Measurements from ENCODE around the gene CFHR2. TPM values are rescaled to one million over a fixed set of nuclear protein-coding genes. Genes with fewer than 3 reads are reported as not detected.
"Not testable (repeated sequence)": the region's sequence is repeated elsewhere in the genome, so short reads cannot be mapped to it uniquely, and the experiment has no call there.

CFHR2 gene
- total and polyA plus RNA-seq, 2 donors (not counting 1 experiment from before 2014, with no cell fraction given), result not detected

- Mint-ChIP-seq H3K27me3 (no peaks in the 10 kb centered on the region), H3K4me3 (no peak overlapping the region), H3K27ac (no peak overlapping the region), H3K9me3 (ENCODE audit: insufficient read depth) (no peaks in the 10 kb centered on the region), H3K4me1 (no peaks in the 10 kb centered on the region)
- no peak overlapping the region for H3K9ac ChIP-seq (ENCODE audit: low read length)
- intact Hi-C loops (cut with micrococcal nuclease), result no loop called here
- WGBS (ENCODE audit: insufficient coverage), result 100% methylated on average over 2 of the region's 2 CpGs
- DNase-seq, result no peak
- H2AFZ ChIP-seq (ENCODE audit: insufficient read depth, low read depth, low read length, poor library complexity, severe bottlenecking), result no peak overlapping the region
- H3K4me3 ChIP-seq (ENCODE audit: control extremely low read depth in 1 of 5, extremely low read depth in 1 of 5, insufficient read depth in 1 of 5, low read depth in 2 of 5, low read length in 4 of 5), result no peak overlapping the region
- H3K36me3 ChIP-seq (replicated peaks in 1 of 2; ENCODE audit: control extremely low read depth in 1 of 2, control insufficient read depth in 1 of 2, extremely low read depth in 1 of 2, insufficient read depth in 2 of 2, low read length in 1 of 2), result no peaks in the 10 kb centered on the region
- no peaks in the 10 kb centered on the region for H3K4me1 ChIP-seq (ENCODE audit: control insufficient read depth in 2 of 2, insufficient read depth in 2 of 2, low read length in 2 of 2)
- H3K27me3 ChIP-seq (replicated peaks in 1 of 4; ENCODE audit: control extremely low read depth in 1 of 4, control insufficient read depth in 3 of 4, insufficient read depth in 4 of 4, low read length in 3 of 4), result no peaks in the 10 kb centered on the region
- TF ChIP-seq EZH2 (IDR thresholded peaks at IDR 0.05; ENCODE audit: borderline replicate concordance, insufficient read depth, low read depth, low read length, poor library complexity, severe bottlenecking) (no peak), CTCF (IDR thresholded peaks at IDR 0.05) (no peak)
- H3K9me3 ChIP-seq (ENCODE audit: control extremely low read depth in 1 of 3, control insufficient read depth in 2 of 3, insufficient read depth in 1 of 3, low read length in 2 of 3), result no peaks in the 10 kb centered on the region
- no peak overlapping the region for H3K27ac ChIP-seq (ENCODE audit: low read length in 2 of 2)
- H3K4me2 ChIP-seq (replicated peaks; ENCODE audit: low read depth, low read length, poor library complexity, severe bottlenecking), result no peak overlapping the region
- ChIA-PET POLR2A (no interaction called here), CTCF (no interaction called here)
- H3K79me2 ChIP-seq (ENCODE audit: control insufficient read depth, insufficient read depth, low read length), result no peaks in the 10 kb centered on the region
- ATAC-seq (ENCODE audit: low read depth), result no peak
- H4K20me1 ChIP-seq (ENCODE audit: control insufficient read depth, insufficient read depth, low read length, poor library complexity, severe bottlenecking), result no peaks in the 10 kb centered on the region
These were observed 33.3 kb upstream of the CFHR2 start for GRCh38 chr1:196910215-196910614.

- CTCF ChIA-PET; H3K4me2 ChIP-seq (replicated peaks; ENCODE audit: low read depth, low read length, poor library complexity, severe bottlenecking); H3K9ac ChIP-seq (ENCODE audit: low read length); H3K4me3 Mint-ChIP-seq; H3K27ac Mint-ChIP-seq; H3K27me3 Mint-ChIP-seq; H3K36me3 ChIP-seq (replicated peaks in 1 of 2; ENCODE audit: control extremely low read depth in 1 of 2, control insufficient read depth in 1 of 2, extremely low read depth in 1 of 2, insufficient read depth in 2 of 2, low read length in 1 of 2); H3K4me1 Mint-ChIP-seq; intact Hi-C loops (cut with micrococcal nuclease); H3K79me2 ChIP-seq (ENCODE audit: control insufficient read depth, insufficient read depth, low read length); ATAC-seq (ENCODE audit: low read depth); H2AFZ ChIP-seq (ENCODE audit: insufficient read depth, low read depth, low read length, poor library complexity, severe bottlenecking); POLR2A ChIA-PET; H3K9me3 Mint-ChIP-seq (ENCODE audit: insufficient read depth); H3K27me3 ChIP-seq (replicated peaks in 1 of 4; ENCODE audit: control extremely low read depth in 1 of 4, control insufficient read depth in 3 of 4, insufficient read depth in 4 of 4, low read length in 3 of 4); H3K27ac ChIP-seq (ENCODE audit: low read length in 2 of 2); DNase-seq; H3K4me3 ChIP-seq (ENCODE audit: control extremely low read depth in 1 of 5, extremely low read depth in 1 of 5, insufficient read depth in 1 of 5, low read depth in 2 of 5, low read length in 4 of 5); H3K4me1 ChIP-seq (ENCODE audit: control insufficient read depth in 2 of 2, insufficient read depth in 2 of 2, low read length in 2 of 2); H4K20me1 ChIP-seq (ENCODE audit: control insufficient read depth, insufficient read depth, low read length, poor library complexity, severe bottlenecking); H3K9me3 ChIP-seq (ENCODE audit: control extremely low read depth in 1 of 3, control insufficient read depth in 2 of 3, insufficient read depth in 1 of 3, low read length in 2 of 3): not testable (repeated sequence)
- WGBS (ENCODE audit: insufficient coverage), result 75% methylated on average over 4 of the region's 5 CpGs
These were observed 31.3 kb upstream of the CFHR2 start for GRCh38 chr1:196912283-196912682.

GRCh38 chr1:196926839-196927238 lies 16.7 kb upstream of the CFHR2 start:
- H3K4me1 Mint-ChIP-seq; H4K20me1 ChIP-seq (ENCODE audit: control insufficient read depth, insufficient read depth, low read length, poor library complexity, severe bottlenecking); H3K4me2 ChIP-seq (replicated peaks; ENCODE audit: low read depth, low read length, poor library complexity, severe bottlenecking); POLR2A ChIA-PET; H3K79me2 ChIP-seq (ENCODE audit: control insufficient read depth, insufficient read depth, low read length); H3K9me3 ChIP-seq (ENCODE audit: control extremely low read depth in 1 of 3, control insufficient read depth in 2 of 3, insufficient read depth in 1 of 3, low read length in 2 of 3); H3K4me3 ChIP-seq (ENCODE audit: control extremely low read depth in 1 of 5, extremely low read depth in 1 of 5, insufficient read depth in 1 of 5, low read depth in 2 of 5, low read length in 4 of 5); H3K27ac ChIP-seq (ENCODE audit: low read length in 2 of 2); ATAC-seq (ENCODE audit: low read depth); intact Hi-C loops (cut with micrococcal nuclease); H3K36me3 ChIP-seq (replicated peaks in 1 of 2; ENCODE audit: control extremely low read depth in 1 of 2, control insufficient read depth in 1 of 2, extremely low read depth in 1 of 2, insufficient read depth in 2 of 2, low read length in 1 of 2); H2AFZ ChIP-seq (ENCODE audit: insufficient read depth, low read depth, low read length, poor library complexity, severe bottlenecking); H3K9ac ChIP-seq (ENCODE audit: low read length); H3K27me3 Mint-ChIP-seq; H3K9me3 Mint-ChIP-seq (ENCODE audit: insufficient read depth); CTCF ChIA-PET; DNase-seq; H3K27me3 ChIP-seq (replicated peaks in 1 of 4; ENCODE audit: control extremely low read depth in 1 of 4, control insufficient read depth in 3 of 4, insufficient read depth in 4 of 4, low read length in 3 of 4); H3K27ac Mint-ChIP-seq; H3K4me3 Mint-ChIP-seq; H3K4me1 ChIP-seq (ENCODE audit: control insufficient read depth in 2 of 2, insufficient read depth in 2 of 2, low read length in 2 of 2): not testable (repeated sequence)
- WGBS (ENCODE audit: insufficient coverage), result no CpG with 5 or more reads among the region's 1 CpG
